ENCODE data around the gene FAM118B.
"Not testable (repeated sequence)": the region's sequence is repeated elsewhere in the genome, so short reads cannot be mapped to it uniquely, and the experiment has no call there.

The FAM118B gene

GRCh38 chr11:126254819-126255218 lies 43.2 kb downstream of the FAM118B start:
- no peak overlapping the region for H3K4me3 ChIP-seq (ENCODE audit: control insufficient read depth, low read depth, low read length)
- no peak for DNase-seq (ENCODE audit: low read depth)
- TF ChIP-seq CTCF (IDR thresholded peaks at IDR 0.05; ENCODE audit: control insufficient read depth, insufficient read depth, low read depth, low read length, missing control alignments) = no peak

GRCh38 chr11:126255507-126255906 lies 43.9 kb downstream of the FAM118B start:
- not testable (repeated sequence) for H3K4me3 ChIP-seq (ENCODE audit: control insufficient read depth, low read depth, low read length); DNase-seq (ENCODE audit: low read depth)

GRCh38 chr11:126256216-126256615 lies 44.6 kb downstream of the FAM118B start:
- TF ChIP-seq CTCF (IDR thresholded peaks at IDR 0.05; ENCODE audit: control insufficient read depth, insufficient read depth, low read depth, low read length, missing control alignments) = no peak
- no peak for DNase-seq (ENCODE audit: low read depth)
- H3K4me3 ChIP-seq (ENCODE audit: control insufficient read depth, low read depth, low read length) = no peak overlapping the region

- no peak for DNase-seq (ENCODE audit: low read depth)
- no peak for TF ChIP-seq CTCF (IDR thresholded peaks at IDR 0.05; ENCODE audit: control insufficient read depth, insufficient read depth, low read depth, low read length, missing control alignments)
- no peak overlapping the region for H3K4me3 ChIP-seq (ENCODE audit: control insufficient read depth, low read depth, low read length)
Measured at GRCh38 chr11:126257144-126257543, 45.6 kb downstream of the FAM118B start.

GRCh38 chr11:126257764-126258163 lies 46.2 kb downstream of the FAM118B start:
- no peak for TF ChIP-seq CTCF (IDR thresholded peaks at IDR 0.05; ENCODE audit: control insufficient read depth, insufficient read depth, low read depth, low read length, missing control alignments)
- peak; percentile 25 for DNase-seq (ENCODE audit: low read depth)
- no peak overlapping the region for H3K4me3 ChIP-seq (ENCODE audit: control insufficient read depth, low read depth, low read length)

- no peak overlapping the region for H3K4me3 ChIP-seq (ENCODE audit: control insufficient read depth, low read depth, low read length)
- TF ChIP-seq CTCF (IDR thresholded peaks at IDR 0.05; ENCODE audit: control insufficient read depth, insufficient read depth, low read depth, low read length, missing control alignments) = no peak
- DNase-seq (ENCODE audit: low read depth) = no peak
Measured at GRCh38 chr11:126262216-126262615, 50.6 kb downstream of the FAM118B start.

- no peak for DNase-seq (ENCODE audit: low read depth)
- no peak overlapping the region for H3K4me3 ChIP-seq (ENCODE audit: control insufficient read depth, low read depth, low read length)
- no peak for TF ChIP-seq CTCF (IDR thresholded peaks at IDR 0.05; ENCODE audit: control insufficient read depth, insufficient read depth, low read depth, low read length, missing control alignments)
Measured at GRCh38 chr11:126263489-126263888, 51.9 kb downstream of the FAM118B start.

All from AG09309 (cell line).